Measurements from ENCODE around the gene CADM1. TPM values are rescaled to one million over a fixed set of nuclear protein-coding genes. Genes with fewer than 3 reads are reported as not detected.

CADM1 gene
- total and polyA plus RNA-seq, 8 donors, result 6.3 to 38.8 (median 24.5) TPM

GRCh38 chr11:115133475-115134209, 370.6 kb downstream of the CADM1 start:
- H3K4me3 ChIP-seq, result no peak overlapping the region
- no peaks in the 10 kb centered on the region for H3K27me3 ChIP-seq
- H3K4me1 ChIP-seq, result no peaks in the 10 kb centered on the region
- FAIRE-seq (no peak), ATAC-seq (no peak), DNase-seq (no peak)
- intact Hi-C loops (cut with DNase I), result no loop called here
- 54 to 65% methylated on average over 5 of the region's 5 CpGs for WGBS, 2 donors
- no peak for TF ChIP-seq CTCF (IDR thresholded peaks at IDR 0.05)
- H3K9me3 ChIP-seq, result no peaks in the 10 kb centered on the region
- H3K36me3 ChIP-seq, result no peaks in the 10 kb centered on the region
- H3K27ac ChIP-seq, result no peak overlapping the region

DNA sequence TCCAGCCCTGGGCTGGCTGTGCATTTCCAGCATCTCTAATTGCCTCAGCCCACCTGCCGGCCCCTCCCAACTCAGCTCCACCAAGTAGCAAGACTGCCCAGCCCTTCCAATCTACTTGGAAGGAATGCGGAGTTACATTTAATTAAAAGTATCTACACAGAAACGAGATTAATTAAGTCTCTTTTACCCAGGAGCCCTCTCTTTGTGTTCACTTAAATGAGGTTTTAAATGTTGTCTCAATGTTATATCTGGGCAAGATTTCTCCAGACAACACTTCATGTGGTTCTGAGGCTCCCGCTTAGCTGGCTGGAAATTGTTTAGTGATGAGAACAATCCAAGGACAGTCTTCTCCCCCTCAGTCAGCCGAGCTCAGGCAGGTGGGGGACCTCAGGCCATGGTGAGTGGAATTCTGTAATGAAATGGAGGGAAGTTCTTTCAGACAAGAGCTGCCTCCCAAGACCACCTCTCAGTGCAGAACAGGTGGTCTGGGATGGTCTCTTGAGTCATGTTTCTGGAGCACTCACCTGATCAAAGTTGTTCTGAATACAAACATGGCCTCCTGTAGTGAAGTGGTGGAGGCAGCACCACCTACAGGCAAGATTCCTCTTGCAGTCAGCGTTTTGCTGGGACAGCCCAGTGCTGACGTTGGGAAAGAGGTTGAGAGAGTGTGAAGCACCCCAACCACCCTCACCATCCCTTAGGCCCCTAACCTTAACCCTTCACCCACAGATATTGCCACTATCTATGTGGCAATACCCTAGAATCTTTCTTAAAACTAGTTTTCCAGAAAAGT, 371.6 kb downstream of the CADM1 start:
- ATAC-seq (no peak), DNase-seq (peak in 1 of 6 donors; percentile 24)

GRCh38 chr11:115129473-115130289, 374.5 kb downstream of the CADM1 start:
- no peaks in the 10 kb centered on the region for H3K36me3 ChIP-seq
- FAIRE-seq (no peak), DNase-seq (no peak), ATAC-seq (no peak)
- H3K27ac ChIP-seq, result no peak overlapping the region
- intact Hi-C loops (cut with DNase I), result no loop called here
- 34 to 37% methylated on average over 14 of the region's 14 CpGs for WGBS, 2 donors
- no peaks in the 10 kb centered on the region for H3K4me1 ChIP-seq
- no peaks in the 10 kb centered on the region for H3K27me3 ChIP-seq
- H3K4me3 ChIP-seq, result no peak overlapping the region
- no peaks in the 10 kb centered on the region for H3K9me3 ChIP-seq
- no peak for TF ChIP-seq CTCF (IDR thresholded peaks at IDR 0.05)

More for the DNA sequence above, 371.6 kb downstream of the CADM1 start:
- no peaks in the 10 kb centered on the region for H3K27me3 ChIP-seq
- no peak overlapping the region for H3K27ac ChIP-seq
- TF ChIP-seq CTCF (IDR thresholded peaks at IDR 0.05), result no peak
- no peak overlapping the region for H3K4me3 ChIP-seq
- H3K9me3 ChIP-seq, result no peaks in the 10 kb centered on the region
- WGBS, 2 donors, result 44 to 53% methylated on average over 7 of the region's 7 CpGs
- no peaks in the 10 kb centered on the region for H3K36me3 ChIP-seq
- no peaks in the 10 kb centered on the region for H3K4me1 ChIP-seq
- intact Hi-C loops (cut with DNase I), result no loop called here
- FAIRE-seq, result no peak

DNA sequence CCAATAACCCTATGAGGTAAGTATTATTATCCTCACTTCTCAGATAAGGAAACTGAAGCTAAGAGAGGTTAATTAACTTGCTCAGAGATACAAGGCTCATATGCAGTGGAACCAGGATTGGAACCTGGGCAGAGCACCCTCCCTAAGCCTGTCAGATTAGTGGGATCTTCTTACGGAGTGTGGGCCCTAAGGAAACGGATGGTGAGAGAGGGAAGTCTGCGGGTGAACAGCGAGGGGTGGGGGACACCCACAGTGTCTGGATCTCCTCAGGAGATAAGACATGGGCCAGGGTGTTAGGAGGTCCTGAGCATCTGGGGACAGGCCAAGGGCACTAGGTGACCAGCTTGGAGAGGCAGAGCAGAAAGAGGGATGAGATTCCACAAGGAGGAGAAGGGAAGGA, 376.0 kb downstream of the CADM1 start:
- no peak for TF ChIP-seq CTCF (IDR thresholded peaks at IDR 0.05)
- Histone ChIP-seq H3K9me3 (no peaks in the 10 kb centered on the region), H3K4me3 (no peak overlapping the region), H3K4me1 (no peaks in the 10 kb centered on the region), H3K27me3 (no peaks in the 10 kb centered on the region), H3K36me3 (no peaks in the 10 kb centered on the region), H3K27ac (no peak overlapping the region)
- no peak for ATAC-seq
- no peak for FAIRE-seq
- intact Hi-C loops (cut with DNase I), result no loop called here
- no peak for DNase-seq
- WGBS, 2 donors, result 65 to 78% methylated on average over 4 of the region's 4 CpGs
